Mesendoderm (in vitro differentiated cells): ENCODE results near the gene FAHD2A.
"Not testable (repeated sequence)": the region's sequence is repeated elsewhere in the genome, so short reads cannot be mapped to it uniquely, and the experiment has no call there.

Experiments
- DNase-seq: peaks from one replicate; pipeline ENCODE4 v3.0.0; 2013
- H2AK5ac ChIP-seq: 2 replicates; pipeline ENCODE4 v1.6.1; 2013; ENCODE audit warnings: low read length, inconsistent platforms
- H2BK120ac ChIP-seq: 2 replicates; pipeline ENCODE4 v1.6.1; 2013; ENCODE audit warnings: low read depth, mild to moderate bottlenecking, low read length, moderate library complexity, mixed read lengths
- H2BK15ac ChIP-seq: replicated peaks from 2 replicates; pipeline ENCODE4 v1.6.1; 2013; ENCODE audit warnings: low read depth, mild to moderate bottlenecking, moderate library complexity
- H2BK5ac ChIP-seq: 2 replicates; pipeline ENCODE4 v1.6.1; 2013; ENCODE audit warnings: low read length, inconsistent platforms
- H3K18ac ChIP-seq: 2 replicates; pipeline ENCODE4 v1.6.1; 2013; ENCODE audit warnings: mild to moderate bottlenecking, low read length, mixed read lengths
- H3K23ac ChIP-seq: one replicate; pipeline ENCODE4 v1.6.1; 2013; ENCODE audit warnings: low read length
- H3K27ac ChIP-seq: 2 replicates; pipeline ENCODE4 v1.5.1; 2013; ENCODE audit warnings: low read depth, mild to moderate bottlenecking, inconsistent platforms, low read length, moderate library complexity
- H3K27me3 ChIP-seq: 2 replicates; pipeline ENCODE4 v1.6.1; 2013; ENCODE audit warnings: low read length, control low read depth, mild to moderate bottlenecking, inconsistent platforms; ENCODE audit not compliant: insufficient read depth, poor library complexity
- H3K36me3 ChIP-seq: 2 replicates; pipeline ENCODE4 v1.6.1; 2013; ENCODE audit warnings: low read length, inconsistent platforms; ENCODE audit not compliant: control insufficient read depth, insufficient read depth
- H3K4ac ChIP-seq: one replicate; pipeline ENCODE4 v1.6.1; 2013; ENCODE audit warnings: low read depth, mild to moderate bottlenecking, low read length, moderate library complexity
- H3K4me1 ChIP-seq: 2 replicates; pipeline ENCODE4 v1.6.1; 2013; ENCODE audit warnings: low read depth, low read length, inconsistent platforms; ENCODE audit not compliant: control insufficient read depth
- H3K4me2 ChIP-seq: 2 replicates; pipeline ENCODE4 v1.6.1; 2013; ENCODE audit warnings: low read length
- H3K4me3 ChIP-seq: 2 replicates; pipeline ENCODE4 v1.5.1; 2013; ENCODE audit warnings: mild to moderate bottlenecking, low read length
- H3K56ac ChIP-seq: one replicate; pipeline ENCODE4 v1.6.1; 2013; ENCODE audit warnings: low read length
- H3K79me1 ChIP-seq: 2 replicates; pipeline ENCODE4 v1.6.1; 2013; ENCODE audit warnings: low read length, inconsistent platforms
- H3K79me2 ChIP-seq: 2 replicates; pipeline ENCODE4 v1.6.1; 2013; ENCODE audit warnings: mild to moderate bottlenecking, low read length; ENCODE audit not compliant: control insufficient read depth, insufficient read depth
- H3K9ac ChIP-seq: 2 replicates; pipeline ENCODE4 v1.6.1; 2013; ENCODE audit warnings: low read length, inconsistent platforms
- H4K5ac ChIP-seq: one replicate; pipeline ENCODE4 v1.6.1; 2013; ENCODE audit warnings: low read length
- H4K8ac ChIP-seq: one replicate; pipeline ENCODE4 v1.6.1; 2013; ENCODE audit warnings: low read depth, mild to moderate bottlenecking, control low read depth, low read length, moderate library complexity
- WGBS: extraction: QIAGEN DNeasy Blood & Tissue Kit; methylation state at CpG from one replicate; pipeline ENCODE4 v1.1.7; 2013; ENCODE audit warnings: low lambda C conversion rate, missing lambda C conversion rate; ENCODE audit not compliant: insufficient coverage; ENCODE audit errors: extremely low coverage; 5-methylcytosine and 5-hydroxymethylcytosine counted together

Gene FAHD2A

DNA sequence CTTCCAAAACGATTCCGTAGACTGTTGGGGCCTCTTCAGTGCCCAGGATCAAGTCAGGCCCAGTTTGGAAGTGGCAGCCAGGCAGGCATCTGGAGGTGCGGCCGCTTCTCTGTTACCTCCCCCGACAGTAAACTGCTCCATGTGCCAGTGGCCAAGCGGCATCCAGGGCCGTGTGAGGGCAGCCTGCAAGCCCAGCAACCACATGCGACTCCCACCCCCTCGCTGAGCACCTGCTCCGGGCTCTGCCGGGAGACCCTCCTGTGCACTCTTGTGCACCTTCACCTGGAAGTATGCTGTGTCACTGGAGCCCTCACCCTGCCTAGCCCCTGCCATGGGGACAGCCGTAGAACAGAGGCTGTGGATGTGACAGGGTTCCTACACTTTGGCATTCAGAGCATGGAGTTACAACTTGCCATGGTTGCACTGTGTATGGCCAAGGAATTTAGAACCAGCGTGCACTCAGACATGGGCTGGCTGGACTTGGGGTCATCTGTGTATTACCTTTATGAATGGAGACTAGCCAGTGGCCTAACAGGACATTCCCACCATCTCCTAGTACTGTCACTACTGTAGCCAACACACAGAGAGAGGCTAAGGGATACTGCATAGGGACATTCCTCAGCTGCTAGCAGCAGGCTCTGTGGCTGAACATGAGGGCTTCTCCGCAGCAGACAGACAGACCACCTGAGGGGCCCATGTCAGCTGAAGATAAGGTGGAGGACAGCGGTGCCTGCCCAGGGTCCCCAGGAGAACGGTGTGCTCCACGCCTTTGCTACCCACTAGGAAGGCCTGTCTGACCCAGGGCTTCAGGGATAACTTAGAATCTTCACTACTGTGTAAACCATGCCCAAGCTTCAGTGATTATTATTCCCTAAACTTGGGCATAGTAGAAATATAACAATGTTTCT lies 25.0 kb upstream of the FAHD2A start:
- no peaks in the 10 kb centered on the region for H3K4me1 ChIP-seq
- no peak overlapping the region for H3K4me2 ChIP-seq
- H3K27me3 ChIP-seq = no peaks in the 10 kb centered on the region
- H2BK120ac ChIP-seq = no peak overlapping the region
- H3K79me2 ChIP-seq = no peaks in the 10 kb centered on the region
- no CpG with 5 or more reads among the region's 17 CpGs for WGBS
- no peak overlapping the region for H3K23ac ChIP-seq
- no peak overlapping the region for H3K4ac ChIP-seq
- no peak overlapping the region for H3K9ac ChIP-seq
- no peak overlapping the region for H2BK15ac ChIP-seq
- no peak for DNase-seq
- no peaks in the 10 kb centered on the region for H3K36me3 ChIP-seq
- H3K4me3 ChIP-seq = no peak overlapping the region
- no peak overlapping the region for H2BK5ac ChIP-seq
- H3K56ac ChIP-seq = no peak overlapping the region
- H4K8ac ChIP-seq = no peak overlapping the region
- H4K5ac ChIP-seq = no peak overlapping the region
- H3K18ac ChIP-seq = no peak overlapping the region
- no peaks in the 10 kb centered on the region for H3K79me1 ChIP-seq
- no peak overlapping the region for H3K27ac ChIP-seq
- H2AK5ac ChIP-seq = no peak overlapping the region

DNA sequence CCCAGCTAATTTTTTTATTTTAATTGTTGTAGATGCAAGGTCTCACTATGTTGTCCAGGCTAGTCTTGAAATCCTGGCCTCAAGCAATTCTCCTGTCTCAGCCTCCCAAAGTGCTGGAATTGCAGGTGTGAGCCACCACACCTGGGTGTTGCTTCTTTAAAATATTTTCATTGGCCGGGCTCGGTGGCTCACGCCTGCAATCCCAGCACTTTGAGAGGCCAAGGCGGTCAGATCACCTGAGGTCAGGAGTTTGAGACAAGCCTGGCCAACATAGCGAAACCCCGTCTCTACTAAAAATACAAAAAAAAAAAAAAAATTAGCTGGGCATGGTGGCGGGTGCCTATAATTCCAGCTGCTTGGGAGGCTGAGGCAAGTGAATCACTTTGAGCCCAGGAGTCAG lies 24.2 kb upstream of the FAHD2A start:
- H3K4me3 ChIP-seq, H4K5ac ChIP-seq, H4K8ac ChIP-seq, H2BK15ac ChIP-seq, H3K56ac ChIP-seq, H3K27ac ChIP-seq, H3K4ac ChIP-seq, H3K18ac ChIP-seq, H2BK120ac ChIP-seq, H3K79me1 ChIP-seq, H2BK5ac ChIP-seq, H3K79me2 ChIP-seq, H3K4me2 ChIP-seq, DNase-seq, H3K9ac ChIP-seq, H3K36me3 ChIP-seq, H3K23ac ChIP-seq, H2AK5ac ChIP-seq, H3K27me3 ChIP-seq, H3K4me1 ChIP-seq: not testable (repeated sequence)
- no CpG with 5 or more reads among the region's 7 CpGs for WGBS

DNA sequence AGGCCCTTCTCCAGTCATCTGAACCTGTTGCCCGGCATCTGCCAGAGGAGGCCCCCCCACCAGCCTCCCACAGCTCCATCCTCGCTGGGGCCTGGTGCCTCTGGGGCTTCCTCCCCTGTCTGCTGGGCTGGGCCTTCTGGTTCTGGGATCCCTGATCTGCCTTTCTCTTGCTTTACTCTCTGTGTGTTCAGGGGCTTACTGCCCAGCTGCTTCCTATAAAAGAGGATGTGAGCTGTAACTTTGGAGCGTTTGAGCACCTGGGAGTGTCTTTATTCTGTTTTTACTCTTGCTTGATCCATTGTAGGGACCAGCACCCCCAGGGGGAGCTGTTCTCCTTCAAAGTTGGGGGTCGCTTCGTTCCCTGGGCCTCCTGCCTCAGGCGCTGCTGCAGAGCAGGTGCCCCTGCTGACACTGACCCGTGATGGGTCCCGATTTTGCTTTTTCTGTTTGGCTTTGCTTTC lies 23.1 kb upstream of the FAHD2A start:
- Histone ChIP-seq H3K23ac (no peak overlapping the region), H3K9ac (no peak overlapping the region), H3K27me3 (no peaks in the 10 kb centered on the region), H2AK5ac (no peak overlapping the region), H3K36me3 (no peaks in the 10 kb centered on the region), H2BK15ac (no peak overlapping the region), H4K8ac (no peak overlapping the region), H2BK120ac (no peak overlapping the region), H3K4me3 (no peak overlapping the region), H2BK5ac (no peak overlapping the region), H4K5ac (no peak overlapping the region), H3K4me1 (no peaks in the 10 kb centered on the region), H3K79me1 (no peaks in the 10 kb centered on the region), H3K79me2 (no peaks in the 10 kb centered on the region), H3K4me2 (no peak overlapping the region), H3K4ac (no peak overlapping the region), H3K18ac (no peak overlapping the region), H3K27ac (no peak overlapping the region), H3K56ac (no peak overlapping the region)
- no peak for DNase-seq
- no CpG with 5 or more reads among the region's 8 CpGs for WGBS

DNA sequence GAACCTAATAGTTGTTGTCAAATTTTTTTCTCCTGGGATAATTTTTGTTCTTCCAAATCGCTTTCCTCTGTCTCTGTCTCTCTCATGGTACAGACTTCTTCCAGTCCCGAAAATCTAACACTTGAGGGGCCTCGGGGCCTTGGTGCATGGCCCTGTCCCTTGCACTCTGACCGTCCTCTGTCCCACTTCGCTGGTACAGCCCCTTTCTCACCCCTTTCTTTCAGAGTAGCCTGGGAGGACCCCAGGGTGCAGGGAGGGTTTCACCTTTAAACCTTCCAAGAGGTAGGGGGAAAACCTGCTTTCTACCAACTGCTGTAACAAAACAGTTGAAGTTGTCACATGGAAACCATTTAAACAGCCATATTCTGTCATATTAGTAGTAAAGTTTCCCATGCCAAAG lies 22.2 kb upstream of the FAHD2A start:
- H3K18ac ChIP-seq = no peak overlapping the region
- H3K9ac ChIP-seq = no peak overlapping the region
- no peak overlapping the region for H2BK120ac ChIP-seq
- H3K79me2 ChIP-seq = no peaks in the 10 kb centered on the region
- no peak overlapping the region for H4K8ac ChIP-seq
- no peak overlapping the region for H2BK15ac ChIP-seq
- no peak overlapping the region for H3K4me3 ChIP-seq
- H3K56ac ChIP-seq = no peak overlapping the region
- no peak overlapping the region for H2BK5ac ChIP-seq
- no peak overlapping the region for H3K4me2 ChIP-seq
- DNase-seq = no peak
- H3K27ac ChIP-seq = no peak overlapping the region
- no peaks in the 10 kb centered on the region for H3K36me3 ChIP-seq
- no peaks in the 10 kb centered on the region for H3K4me1 ChIP-seq
- H3K79me1 ChIP-seq = no peaks in the 10 kb centered on the region
- H3K23ac ChIP-seq = no peak overlapping the region
- no peaks in the 10 kb centered on the region for H3K27me3 ChIP-seq
- no peak overlapping the region for H3K4ac ChIP-seq
- no peak overlapping the region for H2AK5ac ChIP-seq
- WGBS = no CpG with 5 or more reads among the region's 5 CpGs
- H4K5ac ChIP-seq = no peak overlapping the region

DNA sequence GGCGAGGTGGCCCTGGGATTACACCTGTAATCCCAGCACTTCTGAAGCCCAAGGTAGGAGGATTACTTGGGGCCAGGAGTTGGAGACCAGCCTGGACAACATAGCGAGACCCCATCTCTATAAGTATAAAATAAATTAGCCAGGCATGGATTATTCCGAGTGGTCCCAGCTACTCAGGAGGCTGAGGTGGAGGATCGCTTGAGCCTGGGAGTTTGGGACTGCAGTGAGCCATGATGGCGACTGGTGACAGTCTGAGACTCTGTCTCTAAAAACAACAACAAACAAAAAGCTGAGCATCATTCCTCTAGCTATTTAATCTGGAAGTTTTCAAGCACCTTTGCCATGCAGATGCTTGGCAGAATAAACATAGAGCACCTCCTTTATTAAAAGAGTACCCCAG lies 21.8 kb upstream of the FAHD2A start:
- Histone ChIP-seq H4K5ac (no peak overlapping the region), H3K9ac (no peak overlapping the region), H2BK15ac (no peak overlapping the region), H2BK5ac (no peak overlapping the region), H3K4me1 (no peaks in the 10 kb centered on the region), H3K23ac (no peak overlapping the region), H3K4me2 (no peak overlapping the region), H3K4ac (no peak overlapping the region), H3K4me3 (no peak overlapping the region), H4K8ac (no peak overlapping the region), H3K36me3 (no peaks in the 10 kb centered on the region), H2BK120ac (no peak overlapping the region), H2AK5ac (no peak overlapping the region), H3K27ac (no peak overlapping the region), H3K79me1 (no peaks in the 10 kb centered on the region), H3K56ac (no peak overlapping the region), H3K18ac (no peak overlapping the region), H3K79me2 (no peaks in the 10 kb centered on the region), H3K27me3 (no peaks in the 10 kb centered on the region)
- DNase-seq = no peak
- WGBS = no CpG with 5 or more reads among the region's 5 CpGs
